ENCODE measurements around the gene GSK3A.

DNA sequence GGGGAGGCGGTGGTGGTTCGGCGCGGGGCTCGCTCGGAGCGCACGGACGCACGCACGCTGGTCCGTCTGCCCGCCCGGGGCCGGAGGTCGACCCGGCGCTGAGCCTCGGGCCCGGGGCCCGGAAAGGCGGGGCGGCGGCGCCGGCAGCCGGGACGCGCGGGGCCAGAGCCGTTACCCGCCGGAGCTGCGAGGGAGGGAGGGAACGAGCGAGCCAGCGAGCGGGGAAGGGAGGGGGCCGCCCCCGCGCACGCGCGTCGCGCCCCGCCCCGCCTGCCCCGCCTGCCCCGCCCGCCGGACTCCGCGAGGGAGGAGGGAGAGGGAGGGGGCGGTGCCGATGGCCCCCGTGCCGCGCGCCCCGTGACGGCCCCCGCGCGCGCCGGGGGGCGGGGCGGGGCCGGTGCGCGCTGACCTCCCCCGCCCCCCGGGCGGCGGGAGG lies 41.7 kb upstream of the GSK3A start:
- TF ChIP-seq, protein P1, sequence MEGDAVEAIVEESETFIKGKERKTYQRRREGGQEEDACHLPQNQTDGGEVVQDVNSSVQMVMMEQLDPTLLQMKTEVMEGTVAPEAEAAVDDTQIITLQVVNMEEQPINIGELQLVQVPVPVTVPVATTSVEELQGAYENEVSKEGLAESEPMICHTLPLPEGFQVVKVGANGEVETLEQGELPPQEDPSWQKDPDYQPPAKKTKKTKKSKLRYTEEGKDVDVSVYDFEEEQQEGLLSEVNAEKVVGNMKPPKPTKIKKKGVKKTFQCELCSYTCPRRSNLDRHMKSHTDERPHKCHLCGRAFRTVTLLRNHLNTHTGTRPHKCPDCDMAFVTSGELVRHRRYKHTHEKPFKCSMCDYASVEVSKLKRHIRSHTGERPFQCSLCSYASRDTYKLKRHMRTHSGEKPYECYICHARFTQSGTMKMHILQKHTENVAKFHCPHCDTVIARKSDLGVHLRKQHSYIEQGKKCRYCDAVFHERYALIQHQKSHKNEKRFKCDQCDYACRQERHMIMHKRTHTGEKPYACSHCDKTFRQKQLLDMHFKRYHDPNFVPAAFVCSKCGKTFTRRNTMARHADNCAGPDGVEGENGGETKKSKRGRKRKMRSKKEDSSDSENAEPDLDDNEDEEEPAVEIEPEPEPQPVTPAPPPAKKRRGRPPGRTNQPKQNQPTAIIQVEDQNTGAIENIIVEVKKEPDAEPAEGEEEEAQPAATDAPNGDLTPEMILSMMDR (conservative IDR thresholded peaks at IDR 0.05; ENCODE audit: low read depth, low read length): no peak
- no peak for TF ChIP-seq EZH2 (IDR thresholded peaks at IDR 0.05; ENCODE audit: borderline replicate concordance, low read depth, low read length, poor library complexity, severe bottlenecking)
